ENCODE data around the gene BMF.

DNA sequence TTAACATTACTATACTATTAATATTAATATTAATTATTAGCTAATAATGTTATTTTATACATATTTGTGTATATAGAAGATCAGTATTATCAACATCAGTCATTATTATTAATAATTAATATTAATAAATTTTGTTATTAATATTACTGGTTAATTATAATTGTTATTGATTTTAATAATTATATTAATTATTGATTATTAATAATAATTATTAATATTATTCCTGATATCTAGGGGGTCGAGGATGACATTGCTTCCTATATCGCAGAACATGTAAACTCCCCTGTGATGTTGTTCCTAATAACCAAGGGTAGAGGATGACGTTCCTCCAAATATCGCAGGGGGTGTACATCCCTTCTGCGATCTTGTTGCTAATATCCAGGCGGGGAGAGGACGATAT lies 17.3 kb upstream of the BMF start:
- TF ChIP-seq, protein P1, sequence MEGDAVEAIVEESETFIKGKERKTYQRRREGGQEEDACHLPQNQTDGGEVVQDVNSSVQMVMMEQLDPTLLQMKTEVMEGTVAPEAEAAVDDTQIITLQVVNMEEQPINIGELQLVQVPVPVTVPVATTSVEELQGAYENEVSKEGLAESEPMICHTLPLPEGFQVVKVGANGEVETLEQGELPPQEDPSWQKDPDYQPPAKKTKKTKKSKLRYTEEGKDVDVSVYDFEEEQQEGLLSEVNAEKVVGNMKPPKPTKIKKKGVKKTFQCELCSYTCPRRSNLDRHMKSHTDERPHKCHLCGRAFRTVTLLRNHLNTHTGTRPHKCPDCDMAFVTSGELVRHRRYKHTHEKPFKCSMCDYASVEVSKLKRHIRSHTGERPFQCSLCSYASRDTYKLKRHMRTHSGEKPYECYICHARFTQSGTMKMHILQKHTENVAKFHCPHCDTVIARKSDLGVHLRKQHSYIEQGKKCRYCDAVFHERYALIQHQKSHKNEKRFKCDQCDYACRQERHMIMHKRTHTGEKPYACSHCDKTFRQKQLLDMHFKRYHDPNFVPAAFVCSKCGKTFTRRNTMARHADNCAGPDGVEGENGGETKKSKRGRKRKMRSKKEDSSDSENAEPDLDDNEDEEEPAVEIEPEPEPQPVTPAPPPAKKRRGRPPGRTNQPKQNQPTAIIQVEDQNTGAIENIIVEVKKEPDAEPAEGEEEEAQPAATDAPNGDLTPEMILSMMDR (IDR thresholded peaks at IDR 0.05) = no peak
- TF ChIP-seq EP300 (IDR thresholded peaks at IDR 0.05) = no peak

All from upper lobe of left lung (tissue), 4 donors.